Neural crest cell (in vitro differentiated cells): ENCODE data around the gene CLEC3A. TPM values are rescaled to one million over a fixed set of nuclear protein-coding genes. Genes with fewer than 3 reads are reported as not detected.

ENCODE experiments used
- DNase-seq: peaks from one replicate; pipeline ENCODE4 v3.0.0; 2021; ENCODE audit warnings: low read depth, mixed read lengths, low spot score
- H3K27ac Mint-ChIP-seq: one replicate; pipeline ENCODE4 v1.8.0; 2021; ENCODE audit warnings: mild to moderate bottlenecking, mixed read lengths; ENCODE audit not compliant: unreplicated experiment
- H3K27me3 Mint-ChIP-seq: 2 replicates; pipeline ENCODE4 v1.8.0; 2021; ENCODE audit warnings: low read depth, mild to moderate bottlenecking, mixed read lengths
- H3K36me3 Mint-ChIP-seq: 2 replicates; pipeline ENCODE4 v1.8.0; 2021; ENCODE audit warnings: low read depth, mild to moderate bottlenecking, mixed read lengths
- H3K4me1 Mint-ChIP-seq: 2 replicates; pipeline ENCODE4 v1.8.0; 2021; ENCODE audit warnings: mixed read lengths
- H3K4me3 Mint-ChIP-seq: one replicate; pipeline ENCODE4 v1.8.0; 2021; ENCODE audit warnings: mild to moderate bottlenecking, mixed read lengths
- H3K9me3 Mint-ChIP-seq: 2 replicates; pipeline ENCODE4 v1.8.0; 2021; ENCODE audit warnings: mixed read lengths
- total RNA-seq: library from RNA; stranded (reverse); gene quantifications from 2 replicates; pipeline ENCODE4 v1.2.1, GENCODE V29; 2021
- TF ChIP-seq, protein P1 (sequence below): fragments of 200-600 bp; sonication (generic); conservative IDR thresholded peaks from 2 replicates; pipeline ENCODE4 v1.5.0; 2021; ENCODE audit warnings: antibody characterized with exemption, mild to moderate bottlenecking

The CLEC3A gene
- total RNA-seq, 1 donor from 2014 or later: not detected

DNA sequence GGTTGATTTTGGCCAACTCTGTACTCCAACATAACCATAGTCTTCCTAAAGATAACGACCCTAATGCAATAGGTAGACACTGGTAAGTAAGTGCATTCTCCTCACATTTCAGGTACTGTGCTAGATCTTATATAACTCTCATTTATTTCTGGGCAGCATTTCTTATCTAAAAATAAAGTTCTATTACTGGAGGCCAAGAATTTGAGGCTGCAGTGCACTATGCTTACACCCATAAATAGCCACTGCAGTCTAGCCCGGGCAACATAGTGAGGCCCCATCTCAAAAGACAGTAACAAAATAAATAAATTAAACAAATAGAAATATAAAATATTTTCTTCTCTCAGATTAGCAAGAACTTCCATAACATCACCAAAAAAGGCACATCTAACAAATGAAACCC is 12.7 kb downstream of the CLEC3A start:
- DNase-seq: no peak
- H3K27ac Mint-ChIP-seq: no peak overlapping the region
- H3K4me1 Mint-ChIP-seq: no peaks in the 10 kb centered on the region
- peaks cover 63% of the 10 kb centered on the region for H3K27me3 Mint-ChIP-seq
- H3K36me3 Mint-ChIP-seq: no peaks in the 10 kb centered on the region
- H3K9me3 Mint-ChIP-seq: no peaks in the 10 kb centered on the region
- TF ChIP-seq, protein P1, sequence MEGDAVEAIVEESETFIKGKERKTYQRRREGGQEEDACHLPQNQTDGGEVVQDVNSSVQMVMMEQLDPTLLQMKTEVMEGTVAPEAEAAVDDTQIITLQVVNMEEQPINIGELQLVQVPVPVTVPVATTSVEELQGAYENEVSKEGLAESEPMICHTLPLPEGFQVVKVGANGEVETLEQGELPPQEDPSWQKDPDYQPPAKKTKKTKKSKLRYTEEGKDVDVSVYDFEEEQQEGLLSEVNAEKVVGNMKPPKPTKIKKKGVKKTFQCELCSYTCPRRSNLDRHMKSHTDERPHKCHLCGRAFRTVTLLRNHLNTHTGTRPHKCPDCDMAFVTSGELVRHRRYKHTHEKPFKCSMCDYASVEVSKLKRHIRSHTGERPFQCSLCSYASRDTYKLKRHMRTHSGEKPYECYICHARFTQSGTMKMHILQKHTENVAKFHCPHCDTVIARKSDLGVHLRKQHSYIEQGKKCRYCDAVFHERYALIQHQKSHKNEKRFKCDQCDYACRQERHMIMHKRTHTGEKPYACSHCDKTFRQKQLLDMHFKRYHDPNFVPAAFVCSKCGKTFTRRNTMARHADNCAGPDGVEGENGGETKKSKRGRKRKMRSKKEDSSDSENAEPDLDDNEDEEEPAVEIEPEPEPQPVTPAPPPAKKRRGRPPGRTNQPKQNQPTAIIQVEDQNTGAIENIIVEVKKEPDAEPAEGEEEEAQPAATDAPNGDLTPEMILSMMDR: no peak
- no peak overlapping the region for H3K4me3 Mint-ChIP-seq

DNA sequence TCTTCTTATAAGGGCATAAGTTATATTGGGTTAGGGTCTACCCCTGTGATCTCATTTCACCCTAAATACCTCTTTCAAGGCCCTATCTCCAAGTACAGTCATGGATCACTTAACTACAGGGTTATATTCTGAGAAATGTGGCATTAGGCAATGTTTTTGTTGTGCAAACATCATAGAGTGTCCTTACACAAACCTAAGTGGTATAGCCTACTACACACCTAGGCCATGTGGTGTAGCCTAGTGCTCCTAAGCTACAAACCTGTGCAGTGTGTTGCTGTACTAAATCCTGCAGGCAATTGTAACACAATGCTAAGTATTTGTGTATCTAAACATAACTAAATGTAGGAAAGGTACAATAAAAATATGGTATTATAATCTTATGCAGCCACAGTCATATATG is 18.0 kb downstream of the CLEC3A start:
- TF ChIP-seq, protein P1: no peak
- peaks cover 82% of the 10 kb centered on the region for H3K27me3 Mint-ChIP-seq

DNA sequence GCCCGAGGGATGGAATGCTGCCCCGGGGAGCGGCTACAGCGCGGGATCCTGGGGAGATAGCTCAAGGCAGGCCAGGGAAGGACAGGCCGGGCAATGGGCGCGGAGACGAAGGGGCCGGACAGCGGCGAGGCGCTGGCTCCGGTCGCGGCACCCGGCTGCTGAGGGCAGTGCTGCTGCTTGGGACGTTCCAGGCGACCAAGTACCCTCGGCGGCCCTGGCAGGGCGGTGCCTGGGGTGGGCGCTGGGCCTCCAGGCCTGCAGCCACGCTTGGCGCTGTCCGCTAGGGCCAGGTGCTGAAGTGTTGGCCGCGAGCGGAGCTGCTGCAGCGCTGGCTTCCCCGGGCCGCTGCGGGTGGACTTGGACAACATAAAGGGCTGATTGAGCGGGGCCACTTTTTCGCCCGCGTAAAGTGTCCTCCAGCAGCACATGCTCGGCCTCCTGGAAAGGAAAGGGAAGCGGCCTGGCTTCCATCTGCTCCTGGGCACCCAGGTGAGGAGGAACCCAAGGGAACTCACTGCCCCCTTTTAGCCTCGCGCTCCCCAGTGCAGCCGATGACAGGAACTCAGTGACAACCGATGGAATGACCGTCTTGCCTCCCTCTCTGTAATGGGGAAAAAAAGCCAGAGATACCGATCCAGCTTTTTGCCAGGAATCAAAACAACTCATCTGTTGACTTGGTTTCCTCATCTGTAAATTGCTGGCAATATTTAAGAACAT is 23.7 kb downstream of the CLEC3A start:
- H3K27me3 Mint-ChIP-seq: peaks cover 67% of the 10 kb centered on the region
- no peak overlapping the region for H3K27ac Mint-ChIP-seq
- H3K4me3 Mint-ChIP-seq: no peak overlapping the region
- no peaks in the 10 kb centered on the region for H3K36me3 Mint-ChIP-seq
- peak; percentile 94 for DNase-seq
- H3K4me1 Mint-ChIP-seq: no peaks in the 10 kb centered on the region
- TF ChIP-seq, protein P1: no peak
- no peaks in the 10 kb centered on the region for H3K9me3 Mint-ChIP-seq

More for the DNA sequence above, 18.0 kb downstream of the CLEC3A start:
- H3K9me3 Mint-ChIP-seq: no peaks in the 10 kb centered on the region
- no peak overlapping the region for H3K27ac Mint-ChIP-seq
- no peaks in the 10 kb centered on the region for H3K36me3 Mint-ChIP-seq
- H3K4me3 Mint-ChIP-seq: no peak overlapping the region
- H3K4me1 Mint-ChIP-seq: no peaks in the 10 kb centered on the region
- DNase-seq: no peak

GRCh38 chr16:78048319-78048718 is 26.0 kb downstream of the CLEC3A start:
- Mint-ChIP-seq H3K36me3 (no peaks in the 10 kb centered on the region), H3K27me3 (peaks cover 63% of the 10 kb centered on the region), H3K4me1 (no peaks in the 10 kb centered on the region), H3K27ac (no peak overlapping the region), H3K9me3 (no peaks in the 10 kb centered on the region), H3K4me3 (no peak overlapping the region)
- TF ChIP-seq, protein P1: no peak
- DNase-seq: no peak

DNA sequence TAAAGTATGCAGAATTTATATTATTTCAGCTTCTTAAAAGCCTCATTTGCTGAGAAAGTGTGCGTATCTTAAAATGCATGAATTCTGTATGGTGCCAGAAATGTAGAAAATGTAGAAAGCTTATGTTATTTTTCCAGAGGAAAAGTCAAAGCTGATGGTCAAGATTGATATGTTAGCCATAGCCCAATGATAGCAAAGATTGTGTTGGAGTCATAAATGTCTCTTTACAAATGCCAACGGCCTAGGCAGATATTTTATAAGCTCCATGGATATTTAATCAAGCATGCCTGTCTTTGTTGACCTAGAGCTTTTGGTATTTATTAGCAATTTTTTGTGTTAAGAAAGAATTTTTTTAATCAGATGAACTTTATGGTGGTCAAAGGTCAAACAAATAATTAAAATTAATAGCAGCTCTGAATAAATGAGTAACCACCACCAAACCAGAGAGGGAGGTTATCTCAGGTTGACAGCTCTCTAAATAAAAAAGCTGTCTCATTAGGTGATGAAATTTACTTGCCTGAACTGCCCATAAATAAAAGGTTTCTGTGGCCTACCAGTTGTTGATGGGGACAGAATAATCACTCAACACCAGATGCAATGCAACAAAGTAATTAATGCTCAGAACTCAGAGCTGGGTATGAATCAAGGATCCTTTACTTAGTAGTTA is 28.5 kb downstream of the CLEC3A start:
- H3K27ac Mint-ChIP-seq: no peak overlapping the region

More for the DNA sequence above, 28.5 kb downstream of the CLEC3A start:
- Mint-ChIP-seq H3K36me3 (no peaks in the 10 kb centered on the region), H3K9me3 (no peaks in the 10 kb centered on the region), H3K4me1 (no peaks in the 10 kb centered on the region), H3K4me3 (no peak overlapping the region), H3K27me3 (peaks cover 67% of the 10 kb centered on the region)
- DNase-seq: no peak
- TF ChIP-seq, protein P1: no peak
